CD4-positive, alpha-beta T cell (primary cell): Measurements from ENCODE around the gene RAD51B. TPM values are rescaled to one million over a fixed set of nuclear protein-coding genes. Genes with fewer than 3 reads are reported as not detected.

Experiments
- ATAC-seq: fragments of 200-7000 bp; cut with Tn5 transposase; one replicate; pipeline ENCODE4 v1.10.0; 2022; ENCODE audit warnings: mild to moderate bottlenecking; ENCODE audit not compliant: poor library complexity
- CTCF ChIA-PET: fragments of 350-600 bp; sonication (Branson Sonifier 250); formaldehyde crosslinking; loops from one replicate; lab custom pipeline; 2021; ENCODE audit warnings: antibody characterized with exemption, inconsistent platforms; lab: Charles Lee
- POLR2A ChIA-PET: fragments of 350-600 bp; sonication (Branson Sonifier 250); formaldehyde crosslinking; loops from one replicate; lab custom pipeline; 2021; ENCODE audit warnings: antibody characterized with exemption, inconsistent platforms; lab: Charles Lee
- DNase-seq, 14 experiments: peaks; one replicate each; pipeline ENCODE4 v3.0.0-alpha.2; 2013 to 2020; ENCODE audit warnings: mixed read lengths in 2 of 14
- H3K27ac ChIP-seq, 2 donors: one replicate each; pipeline versions ENCODE4 v1.5.1 to v1.7.0; 2013; ENCODE audit warnings: low read length in 2 of 2, low read depth in 1 of 2, mild to moderate bottlenecking in 1 of 2
- H3K27me3 ChIP-seq, 2 experiments: 1 replicate in 1 of 2; 2 replicates in 1 of 2; pipeline versions ENCODE4 v1.6.1 to v1.7.0; 2013; ENCODE audit warnings: low read length in 2 of 2, control low read depth in 1 of 2, mild to moderate bottlenecking in 1 of 2, moderate library complexity in 1 of 2; ENCODE audit not compliant: insufficient read depth in 2 of 2, control insufficient read depth in 1 of 2
- H3K36me3 ChIP-seq: one replicate; pipeline ENCODE4 v1.6.1; 2013; ENCODE audit warnings: low read length, control low read depth; ENCODE audit not compliant: insufficient read depth
- H3K4me1 ChIP-seq: one replicate; pipeline ENCODE4 v1.6.1; 2013; ENCODE audit warnings: low read length, control low read depth; ENCODE audit not compliant: insufficient read depth
- H3K4me3 ChIP-seq: one replicate; pipeline ENCODE4 v1.5.1; 2013; ENCODE audit warnings: mild to moderate bottlenecking, low read length, moderate library complexity
- H3K9me3 ChIP-seq, 2 experiments: 1 replicate in 1 of 2; 2 replicates in 1 of 2; pipeline versions ENCODE4 v1.6.1 to v1.7.0; 2013; ENCODE audit warnings: low read length in 2 of 2, mild to moderate bottlenecking in 2 of 2, control low read depth in 1 of 2, moderate library complexity in 1 of 2; ENCODE audit not compliant: control insufficient read depth in 1 of 2, insufficient read depth in 1 of 2
- H3K27ac Mint-ChIP-seq: one replicate; pipeline ENCODE4 v1.8.0; 2020; ENCODE audit warnings: mixed read lengths
- H3K27me3 Mint-ChIP-seq: one replicate; pipeline ENCODE4 v1.8.0; 2021; ENCODE audit warnings: mixed read lengths
- H3K36me3 Mint-ChIP-seq: one replicate; pipeline ENCODE4 v1.8.0; 2021; ENCODE audit warnings: low read depth, mixed read lengths
- H3K4me1 Mint-ChIP-seq: one replicate; pipeline ENCODE4 v1.8.0; 2021; ENCODE audit warnings: low read depth, mixed read lengths
- H3K4me3 Mint-ChIP-seq: one replicate; pipeline ENCODE4 v1.8.0; 2020; ENCODE audit warnings: mild to moderate bottlenecking, mixed read lengths
- H3K9me3 Mint-ChIP-seq: one replicate; pipeline ENCODE4 v1.8.0; 2020; ENCODE audit warnings: mixed read lengths
- intact Hi-C, 2 experiments: fragments of 100-400 bp; cut with DNase I in 1 of 2; cut with micrococcal nuclease in 1 of 2; formaldehyde crosslinking; loops; one replicate each; pipeline versions ENCODE4 v1.15.1 to v1.9.0; 2023 to 2025; cut with DNase I, micrococcal nuclease
- total RNA-seq, 174 experiments: library from RNA in 2 of 174; stranded (reverse) in 2 of 174; gene quantifications; one replicate each; pipeline ENCODE4 v1.2.3 and lab custom pipeline; 2021 to 2026
- TF ChIP-seq, protein P1 (sequence below): fragments of 200-600 bp; IDR thresholded peaks from one replicate; pipeline ENCODE4 v1.8.0; 2022; ENCODE audit warnings: antibody characterized with exemption, mild to moderate bottlenecking

RAD51B gene
- total RNA-seq, 2 experiments from 2014 or later: 18.4 to 20.0 TPM

DNA sequence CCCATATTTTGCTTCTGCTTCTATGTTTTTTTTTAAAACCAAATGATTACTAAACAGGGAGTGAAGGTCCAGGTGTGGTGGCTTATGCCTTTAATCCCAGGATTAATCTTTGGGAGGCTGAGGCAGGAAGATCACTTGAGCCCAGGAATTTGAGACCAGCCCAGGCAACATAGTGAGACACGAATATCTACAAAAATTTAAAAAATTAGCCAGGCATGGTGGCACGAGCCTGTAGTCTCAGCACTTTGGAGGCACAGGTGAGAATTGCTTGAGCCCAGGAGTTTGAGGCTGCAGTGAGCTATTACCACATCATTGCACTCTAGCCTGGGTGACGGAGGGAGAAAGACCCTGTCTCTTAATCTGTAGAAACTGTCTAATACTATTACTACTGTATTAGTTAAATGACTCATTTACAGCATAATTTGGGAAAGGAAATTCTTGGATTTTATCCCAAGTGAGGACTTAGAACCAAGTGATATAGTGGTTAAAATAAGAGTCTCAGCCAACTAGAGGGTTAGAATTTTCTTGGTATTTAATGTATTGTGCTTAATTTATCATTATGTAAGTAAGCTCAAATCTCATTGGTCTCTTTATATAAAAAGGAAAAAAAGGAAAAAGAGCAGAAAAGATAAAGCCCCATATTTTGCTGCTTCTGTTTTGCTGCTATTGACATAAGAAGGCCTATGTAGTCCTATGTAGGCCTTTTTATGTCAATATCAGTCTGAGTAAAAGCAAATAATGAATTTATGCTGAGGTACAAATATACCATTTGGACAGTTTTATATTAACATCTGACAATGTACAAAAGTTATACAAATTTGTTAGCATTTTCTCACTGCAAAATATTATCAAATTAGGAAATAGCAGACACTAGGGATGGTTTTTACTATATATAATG is 163.4 kb downstream of the RAD51B start:
- Histone ChIP-seq H3K9me3 (no peaks in the 10 kb centered on the region), H3K36me3 (no peaks in the 10 kb centered on the region), H3K4me1 (no peaks in the 10 kb centered on the region), H3K27me3 (no peaks in the 10 kb centered on the region), H3K4me3 (no peak overlapping the region), H3K27ac (no peak overlapping the region)
- H3K4me3 Mint-ChIP-seq: no peak overlapping the region
- no peak for DNase-seq
- ChIA-PET POLR2A (no interaction called here), CTCF (interaction anchor here (0.6 to 1.2 kb wide), 3 partner anchors 39 to 412 kb away, joined by 3 read pairs; no protein-coding TSS in a partner anchor)
- H3K36me3 Mint-ChIP-seq: no peaks in the 10 kb centered on the region
- ATAC-seq: no peak
- H3K27ac Mint-ChIP-seq: no peak overlapping the region
- no peaks in the 10 kb centered on the region for H3K9me3 Mint-ChIP-seq
- TF ChIP-seq, protein P1, sequence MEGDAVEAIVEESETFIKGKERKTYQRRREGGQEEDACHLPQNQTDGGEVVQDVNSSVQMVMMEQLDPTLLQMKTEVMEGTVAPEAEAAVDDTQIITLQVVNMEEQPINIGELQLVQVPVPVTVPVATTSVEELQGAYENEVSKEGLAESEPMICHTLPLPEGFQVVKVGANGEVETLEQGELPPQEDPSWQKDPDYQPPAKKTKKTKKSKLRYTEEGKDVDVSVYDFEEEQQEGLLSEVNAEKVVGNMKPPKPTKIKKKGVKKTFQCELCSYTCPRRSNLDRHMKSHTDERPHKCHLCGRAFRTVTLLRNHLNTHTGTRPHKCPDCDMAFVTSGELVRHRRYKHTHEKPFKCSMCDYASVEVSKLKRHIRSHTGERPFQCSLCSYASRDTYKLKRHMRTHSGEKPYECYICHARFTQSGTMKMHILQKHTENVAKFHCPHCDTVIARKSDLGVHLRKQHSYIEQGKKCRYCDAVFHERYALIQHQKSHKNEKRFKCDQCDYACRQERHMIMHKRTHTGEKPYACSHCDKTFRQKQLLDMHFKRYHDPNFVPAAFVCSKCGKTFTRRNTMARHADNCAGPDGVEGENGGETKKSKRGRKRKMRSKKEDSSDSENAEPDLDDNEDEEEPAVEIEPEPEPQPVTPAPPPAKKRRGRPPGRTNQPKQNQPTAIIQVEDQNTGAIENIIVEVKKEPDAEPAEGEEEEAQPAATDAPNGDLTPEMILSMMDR: no peak
- intact Hi-C loops: no loop called here
- no peaks in the 10 kb centered on the region for H3K27me3 Mint-ChIP-seq
- no peaks in the 10 kb centered on the region for H3K4me1 Mint-ChIP-seq

DNA sequence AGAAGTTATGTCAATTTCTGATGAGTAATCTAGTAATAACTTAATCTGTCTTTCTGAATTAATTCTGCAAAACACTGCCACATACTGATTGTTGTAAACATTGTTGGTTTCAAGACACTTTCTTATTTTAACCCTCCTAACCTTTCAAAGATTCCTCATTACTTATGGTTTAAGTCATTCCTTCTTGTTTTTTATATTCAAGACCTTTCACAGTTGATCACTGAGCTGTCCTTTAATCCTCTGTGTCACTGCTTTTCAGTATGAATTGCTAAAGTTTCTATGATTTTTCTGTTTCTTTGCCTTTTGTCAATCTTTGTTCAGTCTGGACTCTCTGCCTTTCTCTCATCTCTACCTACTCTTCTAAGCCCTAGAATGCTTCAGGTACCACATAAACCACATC is 164.7 kb downstream of the RAD51B start:
- Histone ChIP-seq H3K36me3 (no peaks in the 10 kb centered on the region), H3K27me3 (no peaks in the 10 kb centered on the region), H3K4me3 (no peak overlapping the region), H3K27ac (no peak overlapping the region), H3K9me3 (no peaks in the 10 kb centered on the region), H3K4me1 (no peaks in the 10 kb centered on the region)
- CTCF ChIA-PET: no interaction called here
- Mint-ChIP-seq H3K36me3 (no peaks in the 10 kb centered on the region), H3K27me3 (no peaks in the 10 kb centered on the region), H3K4me3 (no peak overlapping the region), H3K9me3 (no peaks in the 10 kb centered on the region), H3K4me1 (no peaks in the 10 kb centered on the region), H3K27ac (no peak overlapping the region)
- ATAC-seq (no peak), DNase-seq (no peak)
- intact Hi-C loops: no loop called here
- TF ChIP-seq, protein P1: no peak
- POLR2A ChIA-PET: no interaction called here

DNA sequence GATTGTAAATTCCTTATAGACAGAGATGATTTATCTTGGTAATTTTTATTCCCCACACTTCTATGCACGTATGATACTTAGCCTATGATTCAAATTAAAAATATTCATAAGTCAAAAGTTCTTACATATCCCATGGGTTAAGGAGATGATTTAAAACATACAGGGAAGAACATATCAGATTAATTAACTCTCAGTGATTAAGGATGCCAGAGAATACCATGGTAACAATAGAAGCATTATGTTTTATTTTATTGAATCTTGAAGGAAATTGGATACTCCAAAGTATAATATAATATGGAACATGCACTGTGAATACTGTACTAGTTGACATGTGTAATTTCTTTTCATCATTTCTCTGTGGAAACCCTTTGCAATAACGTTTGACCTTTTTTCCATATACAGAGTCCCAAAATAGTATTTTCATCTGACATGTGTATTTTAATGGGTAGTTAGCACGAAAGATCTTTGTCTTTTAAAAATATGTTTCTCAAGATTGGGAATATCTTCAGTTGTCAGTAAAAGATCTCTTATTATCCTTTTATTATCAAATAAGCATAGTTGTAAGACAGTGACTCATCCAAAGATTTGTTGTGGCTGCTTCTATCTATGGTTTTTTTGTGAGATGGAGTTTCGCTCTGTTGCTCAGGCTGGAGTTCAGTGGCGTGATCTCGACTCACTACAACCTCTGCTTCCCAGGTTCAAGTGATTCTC is 166.7 kb downstream of the RAD51B start:
- H3K27me3 Mint-ChIP-seq: no peaks in the 10 kb centered on the region
- no peaks in the 10 kb centered on the region for H3K36me3 ChIP-seq

More for the DNA sequence above, 166.7 kb downstream of the RAD51B start:
- no peaks in the 10 kb centered on the region for H3K36me3 Mint-ChIP-seq
- intact Hi-C loops: no loop called here
- Histone ChIP-seq H3K27ac (no peak overlapping the region), H3K9me3 (no peaks in the 10 kb centered on the region), H3K27me3 (no peaks in the 10 kb centered on the region), H3K4me3 (no peak overlapping the region), H3K4me1 (no peaks in the 10 kb centered on the region)
- no peaks in the 10 kb centered on the region for H3K4me1 Mint-ChIP-seq
- no peak overlapping the region for H3K4me3 Mint-ChIP-seq
- no peaks in the 10 kb centered on the region for H3K9me3 Mint-ChIP-seq
- TF ChIP-seq, protein P1: no peak
- no peak for ATAC-seq
- no peak for DNase-seq
- ChIA-PET POLR2A (interaction anchor here (0.6 kb wide), 1 partner anchor 22 kb away, joined by 5 read pairs; no protein-coding TSS in a partner anchor), CTCF (no interaction called here)
- H3K27ac Mint-ChIP-seq: no peak overlapping the region
